GM23338 (cell line): ENCODE data around the gene ANXA2R. TPM values are rescaled to one million over a fixed set of nuclear protein-coding genes. Genes with fewer than 3 reads are reported as not detected.

Experiments
- ATAC-seq: fragments of 200-7000 bp; cut with Tn5 transposase; 3 replicates; pipeline ENCODE4 v1.9.1; 2020
- DNase-seq: peaks from one replicate; pipeline ENCODE4 v3.0.0-alpha.2; 2015; ENCODE audit warnings: low spot score
- H2AFZ ChIP-seq: fragments of 200-600 bp; sonication (generic); 2 replicates; pipeline ENCODE4 v1.8.0; 2016; ENCODE audit warnings: antibody characterized with exemption, mild to moderate bottlenecking, moderate library complexity
- H3F3A ChIP-seq: fragments of 200-600 bp; sonication (generic); replicated peaks from 2 replicates; pipeline ENCODE4 v1.8.0; 2017; ENCODE audit warnings: antibody characterized with exemption, mixed run types, low read depth
- H3K27ac ChIP-seq: fragments of 200-600 bp; sonication (generic); 2 replicates; pipeline ENCODE4 v1.6.1; 2016; ENCODE audit warnings: low read depth
- H3K27me3 ChIP-seq: fragments of 200-600 bp; sonication (generic); 2 replicates; pipeline ENCODE4 v1.8.0; 2016; ENCODE audit warnings: mild to moderate bottlenecking, mixed run types, moderate library complexity; ENCODE audit not compliant: insufficient read depth
- H3K36me3 ChIP-seq: fragments of 200-600 bp; sonication (generic); 2 replicates; pipeline ENCODE4 v1.8.0; 2016; ENCODE audit warnings: mild to moderate bottlenecking; ENCODE audit not compliant: insufficient read depth
- H3K4me1 ChIP-seq: fragments of 200-600 bp; sonication (generic); 2 replicates; pipeline ENCODE4 v1.8.0; 2016; ENCODE audit warnings: mild to moderate bottlenecking, moderate library complexity; ENCODE audit not compliant: insufficient read depth
- H3K4me2 ChIP-seq: fragments of 200-600 bp; sonication (generic); 2 replicates; pipeline ENCODE4 v1.7.1; 2017; ENCODE audit warnings: mixed run types
- H3K4me3 ChIP-seq: fragments of 200-600 bp; sonication (generic); 2 replicates; pipeline ENCODE4 v1.6.1; 2016; ENCODE audit warnings: mixed run types
- H3K79me2 ChIP-seq: fragments of 200-600 bp; sonication (generic); replicated peaks from 2 replicates; pipeline ENCODE4 v1.8.0; 2017; ENCODE audit warnings: mild to moderate bottlenecking; ENCODE audit not compliant: insufficient read depth
- H3K9me2 ChIP-seq: fragments of 200-600 bp; sonication (generic); 2 replicates; pipeline ENCODE4 v1.8.0; 2017; ENCODE audit not compliant: insufficient read depth
- H4K20me1 ChIP-seq: fragments of 200-600 bp; sonication (generic); replicated peaks from 2 replicates; pipeline ENCODE4 v1.8.0; 2017; ENCODE audit warnings: mild to moderate bottlenecking; ENCODE audit not compliant: insufficient read depth
- H3K27ac Mint-ChIP-seq: 2 replicates; pipeline ENCODE4 v1.8.0; 2020; ENCODE audit warnings: inconsistent platforms, mild to moderate bottlenecking, moderate library complexity, mixed read lengths
- H3K27me3 Mint-ChIP-seq: 3 replicates; pipeline ENCODE4 v1.8.0; 2022; ENCODE audit warnings: low read depth, mild to moderate bottlenecking, moderate library complexity, mixed read lengths, inconsistent platforms; ENCODE audit not compliant: insufficient read depth, poor library complexity
- H3K36me3 Mint-ChIP-seq: 3 replicates; pipeline ENCODE4 v1.8.0; 2021; ENCODE audit warnings: low read depth, mild to moderate bottlenecking, inconsistent platforms, moderate library complexity, mixed read lengths
- H3K4me1 Mint-ChIP-seq: 3 replicates; pipeline ENCODE4 v1.8.0; 2020; ENCODE audit warnings: mild to moderate bottlenecking, inconsistent platforms, mixed read lengths
- H3K4me3 Mint-ChIP-seq: 3 replicates; pipeline ENCODE4 v1.8.0; 2021; ENCODE audit warnings: moderate library complexity, mild to moderate bottlenecking, inconsistent platforms, mixed read lengths
- H3K9me3 Mint-ChIP-seq: 3 replicates; pipeline ENCODE4 v1.8.0; 2020; ENCODE audit warnings: moderate library complexity, mild to moderate bottlenecking, inconsistent platforms, mixed read lengths
- CREB1 ChIP-seq: fragments of 250-450 bp; sonication (Bioruptor Pico); IDR thresholded peaks from 2 replicates; pipeline ENCODE4 v1.5.0; 2020; ENCODE audit warnings: low read depth, mild to moderate bottlenecking, moderate library complexity
- ETS1 ChIP-seq: IDR thresholded peaks from 2 replicates; pipeline ENCODE4 v1.6.1; 2016; ENCODE audit warnings: antibody characterized with exemption
- EZH2 ChIP-seq: fragments of 200-600 bp; sonication (generic); IDR thresholded peaks from one replicate; pipeline ENCODE4 v1.8.0; 2017; ENCODE audit warnings: antibody characterized with exemption, mild to moderate bottlenecking, low read depth; ENCODE audit not compliant: unreplicated experiment
- EZH2phosphoT487 ChIP-seq: fragments of 200-600 bp; sonication (generic); IDR thresholded peaks from one replicate; pipeline ENCODE4 v1.8.1; 2018; ENCODE audit warnings: antibody characterized with exemption; ENCODE audit not compliant: unreplicated experiment
- REST ChIP-seq: IDR thresholded peaks from one replicate; pipeline ENCODE4 v1.6.1; 2018; ENCODE audit warnings: antibody characterized with exemption; ENCODE audit not compliant: unreplicated experiment
- polyA plus RNA-seq: library from polyadenylated mRNA; unstranded; fragments of >200 nt; fragmentation: Nextera tagmentation; extraction: Ambion mirVana; gene quantifications from 2 replicates; pipeline ENCODE4 v1.2.1, GENCODE V29; 2016
- total RNA-seq: library from RNA; depleted of rRNA; stranded (reverse); fragments of >200 nt; shearing (Covaris generic); gene quantifications from 2 replicates; pipeline ENCODE4 v1.2.3, GENCODE V29; 2014

ANXA2R gene
- total and polyA plus RNA-seq, 2 experiments from 2014 or later: 0.21 TPM; not detected in 1

- Mint-ChIP-seq H3K4me3 (peak overlapping the region; percentile 64), H3K36me3 (no peaks in the 10 kb centered on the region), H3K9me3 (peaks cover 5% of the 10 kb centered on the region; the same call in 2 of the 3 replicates), H3K4me1 (peaks cover 47% of the 10 kb centered on the region), H3K27ac (no peak overlapping the region), H3K27me3 (peaks cover 94% of the 10 kb centered on the region)
- Histone ChIP-seq H3K4me2 (peak overlapping the region; percentile 72), H3K27ac (no peak overlapping the region), H3K36me3 (no peaks in the 10 kb centered on the region; the same call in 1 of the 2 replicates), H3K79me2 (no peaks in the 10 kb centered on the region), H3K27me3 (peaks cover 96% of the 10 kb centered on the region), H4K20me1 (peaks cover 62% of the 10 kb centered on the region), H3K4me3 (peak overlapping the region; percentile 46; the same call in 1 of the 2 replicates), H3F3A (peaks cover 53% of the 10 kb centered on the region), H3K9me2 (no peaks in the 10 kb centered on the region), H3K4me1 (peaks cover 44% of the 10 kb centered on the region), H2AFZ (no peak overlapping the region)
- DNase-seq: no peak
- ATAC-seq: no peak
- TF ChIP-seq EZH2 (peak; percentile 81), EZH2phosphoT487 (no peak), CREB1 (CRISPR knock-in tag) (no peak)
Measured at GRCh38 chr5:43039152-43039470, 1.0 kb downstream of the ANXA2R start.

- H3K79me2 ChIP-seq: no peaks in the 10 kb centered on the region
- no peak overlapping the region for H3K27ac Mint-ChIP-seq
- no peak overlapping the region for H3K27ac ChIP-seq
- H3K36me3 ChIP-seq: no peaks in the 10 kb centered on the region; the same call in 1 of the 2 replicates
- no peak for ATAC-seq
- peak; percentile 41 for TF ChIP-seq EZH2
- no peak for TF ChIP-seq REST
- no peak for TF ChIP-seq ETS1
- H3K4me2 ChIP-seq: peak overlapping the region; percentile 31; the same call in 1 of the 2 replicates
- H3K4me1 Mint-ChIP-seq: peaks cover 50% of the 10 kb centered on the region
- no peaks in the 10 kb centered on the region for H3K9me2 ChIP-seq
- H3K4me3 Mint-ChIP-seq: no peak overlapping the region
- DNase-seq: peak; percentile 46
- 0 out of 2 replicates have a peak overlapping the region, but pooled peaks have one; percentile 8 for H3K4me3 ChIP-seq
- H3K9me3 Mint-ChIP-seq: peaks cover 5% of the 10 kb centered on the region; the same call in 2 of the 3 replicates
- H3K36me3 Mint-ChIP-seq: no peaks in the 10 kb centered on the region
- H3F3A ChIP-seq: peaks cover 52% of the 10 kb centered on the region
- peaks cover 98% of the 10 kb centered on the region for H3K27me3 Mint-ChIP-seq
- H3K27me3 ChIP-seq: peaks cover 100% of the 10 kb centered on the region
- H4K20me1 ChIP-seq: peaks cover 64% of the 10 kb centered on the region
- H3K4me1 ChIP-seq: peaks cover 46% of the 10 kb centered on the region
- no peak overlapping the region for H2AFZ ChIP-seq
Measured at GRCh38 chr5:43038496-43038989, 1.6 kb downstream of the ANXA2R start.
